ENCODE results near the gene HS3ST5. TPM values are rescaled to one million over a fixed set of nuclear protein-coding genes. Genes with fewer than 3 reads are reported as not detected.

Gene HS3ST5
- total and polyA plus RNA-seq, 2 donors from 2014 or later = 0.09 TPM; not detected in 1

DNA sequence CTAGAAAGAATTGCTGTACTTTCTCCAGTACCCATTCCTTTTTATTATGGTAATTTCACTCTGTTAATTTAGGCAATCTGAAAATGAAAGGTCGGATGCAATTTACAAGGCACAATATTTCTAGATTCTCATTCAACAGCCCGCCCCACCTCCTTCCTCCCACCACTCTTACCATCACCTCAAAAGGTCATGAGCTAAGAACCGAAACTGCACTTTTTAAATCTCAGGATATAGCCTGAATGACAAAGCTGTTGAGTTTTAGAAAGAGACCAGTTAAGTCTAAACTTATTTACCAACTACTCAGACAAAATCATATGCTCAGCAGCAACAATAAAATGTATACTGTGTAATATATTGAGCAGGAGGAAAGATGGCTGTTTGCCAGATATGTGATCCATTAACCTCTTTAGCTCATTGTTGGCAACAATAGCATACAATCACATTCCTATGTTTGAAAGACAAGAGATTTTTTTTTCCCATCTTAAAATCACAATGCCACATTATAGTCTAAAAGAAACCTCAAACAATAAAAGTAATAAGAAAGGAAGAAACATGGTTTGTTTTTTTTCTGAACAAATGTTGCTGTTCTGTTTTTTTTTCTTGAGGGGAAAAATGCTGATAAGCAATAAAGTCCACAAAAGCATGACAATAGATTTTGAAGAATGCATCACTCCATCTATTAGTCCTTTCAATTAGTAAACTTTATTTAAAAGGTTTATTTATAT is 1.6 kb upstream of the HS3ST5 start:
- no peaks in the 10 kb centered on the region for H3K27me3 ChIP-seq (ENCODE audit: control insufficient read depth, insufficient read depth, low read length)
- H3K9ac ChIP-seq (ENCODE audit: low read length in 3 of 3) = no peak overlapping the region

DNA sequence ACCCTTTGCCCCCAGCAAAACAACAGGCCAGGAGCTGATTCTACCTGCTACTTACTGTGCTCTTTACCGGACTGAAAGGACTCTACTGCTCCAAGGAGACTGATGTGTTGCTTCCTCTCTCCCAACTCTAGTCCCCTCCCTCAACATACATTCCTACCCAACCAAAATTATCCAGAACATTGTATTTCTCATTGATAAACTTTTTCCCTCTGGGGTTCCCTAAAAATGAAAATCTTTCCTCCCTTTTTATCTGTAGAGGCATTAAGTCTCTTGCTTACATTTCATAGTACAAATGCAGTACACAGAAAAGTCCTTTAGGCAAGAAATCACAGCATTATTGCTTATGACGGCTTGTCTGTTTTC is 940 bp upstream of the HS3ST5 start:
- FAIRE-seq (no peak), DNase-seq (no peak)
- intact Hi-C loops (cut with DNase I) = no loop called here
- peaks cover 0 to 2% (median 0%) of the 10 kb centered on the region in 3 donors for H3K4me1 ChIP-seq (ENCODE audit: control insufficient read depth in 2 of 3, insufficient read depth in 2 of 3, low read depth in 1 of 3, low read length in 3 of 3)
- no peaks in the 10 kb centered on the region for H3K9me3 ChIP-seq (ENCODE audit: control insufficient read depth in 2 of 3, insufficient read depth in 1 of 3, low read length in 3 of 3)
- H3K27me3 ChIP-seq (ENCODE audit: control insufficient read depth, insufficient read depth, low read length) = no peaks in the 10 kb centered on the region
- TF ChIP-seq, protein P1, sequence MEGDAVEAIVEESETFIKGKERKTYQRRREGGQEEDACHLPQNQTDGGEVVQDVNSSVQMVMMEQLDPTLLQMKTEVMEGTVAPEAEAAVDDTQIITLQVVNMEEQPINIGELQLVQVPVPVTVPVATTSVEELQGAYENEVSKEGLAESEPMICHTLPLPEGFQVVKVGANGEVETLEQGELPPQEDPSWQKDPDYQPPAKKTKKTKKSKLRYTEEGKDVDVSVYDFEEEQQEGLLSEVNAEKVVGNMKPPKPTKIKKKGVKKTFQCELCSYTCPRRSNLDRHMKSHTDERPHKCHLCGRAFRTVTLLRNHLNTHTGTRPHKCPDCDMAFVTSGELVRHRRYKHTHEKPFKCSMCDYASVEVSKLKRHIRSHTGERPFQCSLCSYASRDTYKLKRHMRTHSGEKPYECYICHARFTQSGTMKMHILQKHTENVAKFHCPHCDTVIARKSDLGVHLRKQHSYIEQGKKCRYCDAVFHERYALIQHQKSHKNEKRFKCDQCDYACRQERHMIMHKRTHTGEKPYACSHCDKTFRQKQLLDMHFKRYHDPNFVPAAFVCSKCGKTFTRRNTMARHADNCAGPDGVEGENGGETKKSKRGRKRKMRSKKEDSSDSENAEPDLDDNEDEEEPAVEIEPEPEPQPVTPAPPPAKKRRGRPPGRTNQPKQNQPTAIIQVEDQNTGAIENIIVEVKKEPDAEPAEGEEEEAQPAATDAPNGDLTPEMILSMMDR (IDR thresholded peaks at IDR 0.05; ENCODE audit: borderline replicate concordance, extremely low read depth, insufficient read depth) = no peak
- H3K9ac ChIP-seq (ENCODE audit: low read length in 3 of 3) = peak overlapping the region in 1 of 3 donors; percentile 5
- no peaks in the 10 kb centered on the region for H3K36me3 ChIP-seq (ENCODE audit: control insufficient read depth in 2 of 3, insufficient read depth in 3 of 3, low read length in 3 of 3)
- peak overlapping the region in 2 of 3 donors; percentile 44 to 55 for H3K4me3 ChIP-seq (ENCODE audit: low read length in 3 of 3)
- no peak overlapping the region for H3K27ac ChIP-seq (ENCODE audit: low read depth in 2 of 2, low read length in 2 of 2)

More for the DNA sequence above, 1.6 kb upstream of the HS3ST5 start:
- Histone ChIP-seq H3K9me3 (ENCODE audit: control insufficient read depth in 2 of 3, insufficient read depth in 1 of 3, low read length in 3 of 3) (no peaks in the 10 kb centered on the region), H3K36me3 (ENCODE audit: control insufficient read depth in 2 of 3, insufficient read depth in 3 of 3, low read length in 3 of 3) (no peaks in the 10 kb centered on the region), H3K27ac (ENCODE audit: low read depth in 2 of 2, low read length in 2 of 2) (no peak overlapping the region), H3K4me3 (ENCODE audit: low read length in 3 of 3) (no peak overlapping the region), H3K4me1 (ENCODE audit: control insufficient read depth in 2 of 3, insufficient read depth in 2 of 3, low read depth in 1 of 3, low read length in 3 of 3) (peaks cover 0 to 2% (median 0%) of the 10 kb centered on the region in 3 donors)
- FAIRE-seq (no peak), DNase-seq (no peak)
- TF ChIP-seq, protein P1 (IDR thresholded peaks at IDR 0.05; ENCODE audit: borderline replicate concordance, extremely low read depth, insufficient read depth) = no peak
- intact Hi-C loops (cut with DNase I) = no loop called here

DNA sequence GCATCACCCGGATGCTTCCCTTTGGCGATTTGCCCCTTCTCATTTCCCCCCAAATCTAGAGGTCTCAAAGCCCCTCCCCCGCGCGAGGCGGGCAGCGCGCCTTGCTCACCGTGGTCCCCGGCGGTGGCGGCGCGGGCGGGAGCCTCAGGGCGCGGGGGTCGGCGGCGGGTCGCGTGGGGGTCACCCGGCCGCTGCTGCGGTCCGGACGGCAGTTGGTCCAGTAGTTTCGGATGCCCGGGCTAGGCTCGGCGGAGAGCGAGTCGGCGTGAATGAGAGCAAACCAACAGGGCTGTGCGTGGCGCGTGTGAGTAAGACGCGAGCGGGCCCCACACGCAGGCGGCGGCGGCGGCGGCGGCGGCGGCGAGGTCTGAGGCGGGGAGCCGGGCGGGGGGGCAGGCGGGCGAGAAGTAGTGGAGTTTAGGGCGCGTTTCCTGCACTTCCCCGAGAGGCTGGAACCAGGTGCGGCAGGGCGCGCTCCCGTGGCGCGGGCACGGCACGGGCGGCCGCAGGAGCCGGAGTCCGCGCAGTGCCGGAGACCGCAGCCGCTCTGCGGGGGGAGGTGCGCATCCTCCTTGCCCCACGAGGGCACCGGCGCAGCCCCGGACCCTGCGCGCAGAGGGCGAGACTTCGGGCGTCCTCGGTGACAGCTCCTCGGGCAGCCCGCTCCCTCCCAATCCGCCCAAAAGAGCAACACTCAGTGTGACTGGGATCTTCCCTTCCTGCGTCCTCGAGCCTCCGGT is 567 bp downstream of the HS3ST5 start:
- Histone ChIP-seq H3K36me3 (ENCODE audit: control insufficient read depth in 2 of 3, insufficient read depth in 3 of 3, low read length in 3 of 3) (no peaks in the 10 kb centered on the region), H3K27me3 (ENCODE audit: control insufficient read depth, insufficient read depth, low read length) (no peaks in the 10 kb centered on the region), H3K4me1 (ENCODE audit: control insufficient read depth in 2 of 3, insufficient read depth in 2 of 3, low read depth in 1 of 3, low read length in 3 of 3) (peaks cover 0 to 2% (median 0%) of the 10 kb centered on the region in 3 donors), H3K27ac (ENCODE audit: low read depth in 2 of 2, low read length in 2 of 2) (no peak overlapping the region), H3K4me3 (ENCODE audit: low read length in 3 of 3) (peak overlapping the region; percentile 24 to 48 (median 43)), H3K9ac (ENCODE audit: low read length in 3 of 3) (no peak overlapping the region), H3K9me3 (ENCODE audit: control insufficient read depth in 2 of 3, insufficient read depth in 1 of 3, low read length in 3 of 3) (no peaks in the 10 kb centered on the region)
- intact Hi-C loops (cut with DNase I) = no loop called here
- FAIRE-seq (no peak), DNase-seq (peak; percentile 33 to 70 (median 42))
- TF ChIP-seq, protein P1 (IDR thresholded peaks at IDR 0.05; ENCODE audit: borderline replicate concordance, extremely low read depth, insufficient read depth) = no peak
